ENCODE data around the gene KY.

The KY gene

GRCh38 chr3:134619301-134619615 is 31.6 kb downstream of the KY start:
- DNase-seq (ENCODE audit: low spot score), result no peak

- no peak for DNase-seq (ENCODE audit: low spot score)
These were observed 32.1 kb downstream of the KY start for GRCh38 chr3:134618478-134619300.

GRCh38 chr3:134617608-134618477 is 33.0 kb downstream of the KY start:
- DNase-seq (ENCODE audit: low spot score), result no peak

- DNase-seq (ENCODE audit: low spot score), result no peak
These were observed 35.1 kb downstream of the KY start for GRCh38 chr3:134615743-134616142.

- DNase-seq (ENCODE audit: low spot score), result no peak
These were observed 35.9 kb downstream of the KY start for GRCh38 chr3:134614955-134615354.

- no peak for DNase-seq (ENCODE audit: low spot score)
These were observed 37.8 kb downstream of the KY start for GRCh38 chr3:134613006-134613520.

- no peak for DNase-seq (ENCODE audit: low spot score)
These were observed 39.3 kb downstream of the KY start for GRCh38 chr3:134611516-134611915.

GRCh38 chr3:134610432-134611385 is 40.1 kb downstream of the KY start:
- no peak for DNase-seq (ENCODE audit: low spot score)

- no peak for DNase-seq (ENCODE audit: low spot score)
These were observed 40.9 kb downstream of the KY start for GRCh38 chr3:134609821-134610431.

GRCh38 chr3:134608771-134609435 is 41.9 kb downstream of the KY start:
- DNase-seq (ENCODE audit: low spot score), result no peak

- no peak for DNase-seq (ENCODE audit: low spot score)
These were observed 42.6 kb downstream of the KY start for GRCh38 chr3:134608023-134608770.

GRCh38 chr3:134607054-134608022 is 43.5 kb downstream of the KY start:
- no peak for DNase-seq (ENCODE audit: low spot score)

- no peak for DNase-seq (ENCODE audit: low spot score)
These were observed 44.5 kb downstream of the KY start for GRCh38 chr3:134606033-134607025.

GRCh38 chr3:134605556-134605955 is 45.3 kb downstream of the KY start:
- DNase-seq (ENCODE audit: low spot score), result no peak

- DNase-seq (ENCODE audit: low spot score), result no peak
These were observed 46.9 kb downstream of the KY start for GRCh38 chr3:134603956-134604355.

- no peak for DNase-seq (ENCODE audit: low spot score)
These were observed 47.3 kb downstream of the KY start for GRCh38 chr3:134603480-134603879.

GRCh38 chr3:134602440-134602814 is 48.4 kb downstream of the KY start:
- DNase-seq (ENCODE audit: low spot score), result no peak
